HG03469 (cell line): ENCODE results near the gene DBNDD1.

Source experiments
- ATAC-seq: cut with Tn5 transposase; IDR thresholded peaks from one replicate; pipeline ENCODE4 v1.9.1; 2021; ENCODE audit warnings: mild to moderate bottlenecking, moderate library complexity, moderate number of reproducible peaks; ENCODE audit not compliant: unreplicated experiment

The DBNDD1 gene

DNA sequence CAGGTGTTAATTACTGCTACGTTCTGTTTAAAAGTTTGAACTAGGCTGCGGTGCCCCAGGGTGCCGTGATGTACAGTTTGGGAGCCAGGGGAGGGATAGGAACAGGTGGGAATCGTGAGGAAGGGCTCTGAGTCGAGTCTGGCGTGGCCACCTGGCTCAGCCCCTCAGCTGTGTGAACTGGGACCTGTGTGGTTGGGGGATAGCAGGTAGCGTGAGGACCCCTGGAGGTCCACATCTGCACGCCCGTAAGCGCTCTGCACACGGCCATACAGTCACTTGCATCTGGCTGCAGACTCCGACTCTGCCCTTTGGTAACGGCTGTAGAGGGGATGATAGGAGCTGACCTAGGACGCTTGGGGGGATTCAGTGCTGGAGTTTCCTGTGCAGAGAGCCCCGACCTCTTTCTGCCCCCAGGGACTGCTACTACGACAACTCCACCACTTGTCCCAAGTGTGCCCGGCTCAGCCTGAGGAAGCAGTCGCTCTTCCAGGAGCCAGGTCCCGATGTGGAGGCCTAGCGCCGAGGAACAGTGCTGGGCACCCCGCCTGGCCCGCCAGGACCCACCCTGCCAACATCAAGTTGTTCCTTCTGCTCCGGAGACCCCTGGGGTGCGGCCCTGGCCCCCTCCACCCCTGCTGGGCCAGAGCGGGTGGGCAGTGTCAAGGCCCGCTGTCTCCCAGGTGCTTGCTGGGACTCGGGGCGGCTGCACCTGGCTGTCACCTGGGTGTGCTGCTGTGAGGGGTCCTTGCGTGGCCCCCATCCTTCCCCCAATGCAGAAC is 53.6 kb downstream of the DBNDD1 start:
- ATAC-seq, result no peak

DNA sequence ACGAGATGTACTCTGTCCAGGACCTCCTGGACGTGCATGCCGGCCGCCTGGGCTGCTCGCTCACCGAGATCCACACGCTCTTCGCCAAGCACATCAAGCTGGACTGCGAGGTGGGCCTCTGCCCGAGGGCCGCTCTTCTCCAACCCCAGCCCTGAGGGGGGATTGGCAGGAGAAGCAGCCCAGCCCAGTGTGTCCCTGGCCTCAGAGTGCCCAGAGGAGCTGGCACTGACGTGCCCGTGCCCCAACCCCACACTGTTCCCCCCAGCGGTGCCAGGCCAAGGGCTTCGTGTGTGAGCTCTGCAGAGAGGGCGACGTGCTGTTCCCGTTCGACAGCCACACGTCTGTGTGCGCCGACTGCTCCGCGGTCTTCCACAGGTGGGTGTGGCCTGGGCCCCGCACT is 55.1 kb downstream of the DBNDD1 start:
- no peak for ATAC-seq

- ATAC-seq, result no peak
Observed at GRCh38 chr16:89962754-89963498, 56.3 kb downstream of the DBNDD1 start.

GRCh38 chr16:89961920-89962319 is 57.3 kb downstream of the DBNDD1 start:
- no peak for ATAC-seq

DNA sequence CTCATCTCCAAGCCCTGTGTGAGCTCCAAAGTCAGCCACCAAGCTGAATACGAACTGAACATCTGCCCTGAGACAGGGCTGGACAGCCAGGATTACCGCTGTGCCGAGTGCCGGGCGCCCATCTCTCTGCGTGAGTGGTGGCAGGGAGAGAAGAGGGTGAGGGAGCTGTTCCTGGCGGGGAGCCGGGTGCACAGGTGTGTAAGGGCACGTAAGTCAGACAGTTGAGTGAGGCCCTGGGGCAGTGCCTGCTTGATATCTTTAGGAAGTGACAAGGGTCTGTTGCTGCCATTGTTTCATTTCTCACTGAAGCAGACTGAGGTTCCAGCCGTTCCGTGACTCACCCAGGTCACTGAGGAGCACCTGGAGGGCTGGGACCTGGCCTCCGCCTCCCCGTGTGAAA is 58.3 kb downstream of the DBNDD1 start:
- no peak for ATAC-seq

DNA sequence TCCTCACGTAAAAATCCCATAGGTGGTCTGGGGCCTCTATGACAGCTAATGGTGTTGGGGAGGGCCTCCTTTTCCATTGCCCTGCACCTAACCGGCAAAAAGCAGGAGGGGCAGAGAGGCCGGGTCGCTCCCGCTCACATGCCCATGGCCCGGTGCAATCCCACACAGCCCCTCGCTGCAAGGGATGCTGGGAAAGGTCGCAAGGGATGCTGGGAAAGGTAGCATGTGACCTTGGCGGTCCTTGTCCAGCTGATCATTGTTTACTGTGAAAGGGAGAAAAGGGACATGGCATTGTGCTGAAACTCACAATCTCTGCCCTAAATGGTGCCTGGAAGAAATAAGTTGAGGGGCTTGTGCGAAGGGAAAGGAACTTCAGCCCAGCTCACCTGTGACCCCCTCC is 60.7 kb downstream of the DBNDD1 start:
- ATAC-seq, result no peak

GRCh38 chr16:89958068-89958467 is 61.2 kb downstream of the DBNDD1 start:
- no peak for ATAC-seq

DNA sequence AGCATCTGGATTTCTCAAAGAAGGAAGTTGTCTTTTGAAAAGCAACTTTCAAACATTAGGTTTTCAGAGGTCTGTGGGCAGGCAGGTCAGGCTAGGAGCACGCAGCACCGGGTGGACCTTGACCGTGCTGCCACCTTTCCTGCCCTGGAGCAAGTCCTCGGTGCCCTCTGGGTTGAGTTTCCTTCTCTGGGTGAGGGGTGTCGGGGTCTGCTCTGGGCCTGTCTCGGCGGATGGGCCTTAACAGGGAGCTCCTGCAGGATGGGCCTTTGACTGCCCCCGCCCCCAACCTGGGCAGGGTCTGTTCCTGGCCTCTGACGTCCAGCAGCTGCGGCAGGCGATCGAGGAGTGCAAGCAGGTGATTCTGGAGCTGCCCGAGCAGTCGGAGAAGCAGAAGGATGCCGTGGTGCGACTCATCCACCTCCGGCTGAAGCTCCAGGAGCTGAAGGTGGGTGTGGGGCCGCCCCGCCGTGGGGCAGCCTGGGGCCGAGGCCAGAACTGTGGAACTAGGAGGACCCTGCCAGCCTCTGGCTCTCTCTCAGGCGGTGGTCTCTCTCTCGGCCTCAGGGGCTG is 62.0 kb downstream of the DBNDD1 start:
- ATAC-seq, result no peak

- no peak for ATAC-seq
Observed at GRCh38 chr16:89956505-89957215, 62.6 kb downstream of the DBNDD1 start.

DNA sequence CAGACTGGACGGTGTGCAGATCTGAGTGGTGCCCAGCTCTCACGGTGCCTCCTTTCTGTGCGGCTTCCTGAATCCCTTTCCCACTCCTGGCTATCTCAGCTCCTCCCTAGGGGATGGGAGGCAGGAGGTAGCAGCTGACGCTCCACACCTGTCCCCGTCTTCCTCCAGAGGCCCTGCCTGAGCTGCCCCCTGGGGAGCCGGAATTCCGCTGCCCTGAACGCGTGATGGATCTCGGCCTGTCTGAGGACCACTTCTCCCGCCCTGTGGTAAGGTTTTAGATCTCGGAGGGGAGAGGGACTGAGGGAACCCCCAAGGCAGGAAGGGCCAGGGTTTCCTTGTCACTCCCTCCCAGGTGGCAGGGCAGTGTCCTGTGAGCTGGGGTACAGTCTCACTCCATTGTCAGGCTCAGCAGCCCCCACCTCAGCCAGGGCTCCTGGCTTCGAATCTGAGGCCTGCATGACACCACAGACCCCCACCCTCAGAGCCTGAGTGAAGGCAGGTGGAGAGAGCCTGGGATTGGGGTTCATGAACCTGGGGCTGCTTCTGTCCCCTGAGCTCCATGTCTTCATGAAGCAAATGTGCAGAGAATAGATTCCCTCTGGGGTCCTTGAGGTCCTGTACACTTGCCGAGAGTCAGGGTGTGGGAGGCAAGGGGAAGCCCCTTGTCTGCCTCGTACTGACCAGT is 64.1 kb downstream of the DBNDD1 start:
- no peak for ATAC-seq
